Loucy (cell line): ENCODE measurements around the gene SENP3.

ENCODE experiments used
- H2AFZ ChIP-seq: fragments of 200-600 bp; sonication (generic); 2 replicates; pipeline ENCODE4 v1.6.0; 2016; ENCODE audit warnings: antibody characterized with exemption, mild to moderate bottlenecking, low read length, moderate library complexity
- H3F3A ChIP-seq: fragments of 200-600 bp; 2 replicates; pipeline ENCODE4 v1.6.0; 2016; ENCODE audit warnings: antibody characterized with exemption, low read depth, mild to moderate bottlenecking
- H3K27me3 ChIP-seq: fragments of 200-600 bp; sonication (generic); 2 replicates; pipeline ENCODE4 v1.6.1; 2014; ENCODE audit warnings: low read length, mild to moderate bottlenecking; ENCODE audit not compliant: insufficient read depth, poor library complexity, severe bottlenecking
- H3K36me3 ChIP-seq: fragments of 200-600 bp; sonication (generic); 2 replicates; pipeline ENCODE4 v1.6.1; 2016; ENCODE audit warnings: low read length; ENCODE audit not compliant: insufficient read depth
- H3K4me1 ChIP-seq: fragments of 200-600 bp; sonication (generic); 2 replicates; pipeline ENCODE4 v1.5.1; 2014; ENCODE audit warnings: low read length, mild to moderate bottlenecking; ENCODE audit not compliant: insufficient read depth, poor library complexity, severe bottlenecking
- H3K4me2 ChIP-seq: fragments of 200-600 bp; sonication (generic); 2 replicates; pipeline ENCODE4 v1.6.0; 2014; ENCODE audit warnings: antibody characterized with exemption, low read length, low read depth, mild to moderate bottlenecking; ENCODE audit not compliant: poor library complexity, severe bottlenecking
- H3K4me3 ChIP-seq: fragments of 200-600 bp; sonication (generic); 2 replicates; pipeline ENCODE4 v1.5.1; 2014; ENCODE audit warnings: low read length, mild to moderate bottlenecking, mixed read lengths; ENCODE audit not compliant: poor library complexity, severe bottlenecking
- H3K79me2 ChIP-seq: fragments of 200-600 bp; sonication (generic); 2 replicates; pipeline ENCODE4 v1.6.1; 2014; ENCODE audit warnings: low read length; ENCODE audit not compliant: insufficient read depth
- H3K9ac ChIP-seq: fragments of 200-600 bp; sonication (generic); 2 replicates; pipeline ENCODE4 v1.6.0; 2014; ENCODE audit warnings: mild to moderate bottlenecking, low read depth, low read length, moderate library complexity; ENCODE audit not compliant: poor library complexity, severe bottlenecking
- H3K9me2 ChIP-seq: fragments of 200-600 bp; sonication (generic); replicated peaks from 2 replicates; pipeline ENCODE4 v1.6.1; 2016; ENCODE audit warnings: low read depth, low read length, mixed read lengths
- H3K9me3 ChIP-seq: fragments of 200-600 bp; sonication (generic); 2 replicates; pipeline ENCODE4 v1.6.1; 2014; ENCODE audit warnings: mild to moderate bottlenecking, antibody characterized with exemption, low read length, low read depth; ENCODE audit not compliant: insufficient read depth
- H4K20me1 ChIP-seq: fragments of 200-600 bp; sonication (generic); 2 replicates; pipeline ENCODE4 v1.6.0; 2014; ENCODE audit warnings: antibody characterized with exemption, low read length, mild to moderate bottlenecking; ENCODE audit not compliant: insufficient read depth, poor library complexity, severe bottlenecking
- CTCF ChIP-seq: fragments of 200-600 bp; sonication (generic); conservative IDR thresholded peaks from 2 replicates; pipeline ENCODE4 v1.5.1; 2014; ENCODE audit warnings: mild to moderate bottlenecking, antibody characterized with exemption, low read length
- EZH2phosphoT487 ChIP-seq: fragments of 200-600 bp; IDR thresholded peaks from 2 replicates; pipeline ENCODE4 v1.6.1; 2018; ENCODE audit warnings: antibody characterized with exemption, mild to moderate bottlenecking, moderate library complexity, borderline replicate concordance

SENP3 gene

GRCh38 chr17:7613769-7614424 lies 52.2 kb downstream of the SENP3 start:
- peak overlapping the region; percentile 92 for H3K9ac ChIP-seq
- peak overlapping the region; percentile 19; the same call in 1 of the 2 replicates for H2AFZ ChIP-seq
- no peaks in the 10 kb centered on the region for H3K36me3 ChIP-seq
- no peaks in the 10 kb centered on the region for H3K9me2 ChIP-seq
- peak overlapping the region; percentile 97 for H3K4me2 ChIP-seq
- peak; percentile 24; the same call in 1 of the 2 replicates for TF ChIP-seq CTCF
- no peak for TF ChIP-seq EZH2phosphoT487
- peaks cover 52% of the 10 kb centered on the region for H3K79me2 ChIP-seq
- no peaks in the 10 kb centered on the region for H3K27me3 ChIP-seq
- H3K4me1 ChIP-seq = peaks cover 47% of the 10 kb centered on the region
- peak overlapping the region; percentile 94 for H3K4me3 ChIP-seq
- H3F3A ChIP-seq = no peaks in the 10 kb centered on the region
- H3K9me3 ChIP-seq = no peaks in the 10 kb centered on the region
- peaks cover 44% of the 10 kb centered on the region for H4K20me1 ChIP-seq

- Histone ChIP-seq H3K79me2 (peaks cover 45% of the 10 kb centered on the region), H3K4me2 (peak within 1 kb of the TSS; percentile 97), H3K27me3 (no peaks in the 10 kb centered on the region), H3K9ac (peak within 1 kb of the TSS; percentile 92), H3K36me3 (no peaks in the 10 kb centered on the region), H4K20me1 (peaks cover 37% of the 10 kb centered on the region), H3K9me3 (no peaks in the 10 kb centered on the region), H3F3A (no peaks in the 10 kb centered on the region), H3K4me1 (peaks cover 40% of the 10 kb centered on the region), H3K9me2 (no peaks in the 10 kb centered on the region), H3K4me3 (peak within 1 kb of the TSS; percentile 94), H2AFZ (peak within 1 kb of the TSS; percentile 80)
- TF ChIP-seq EZH2phosphoT487 (no peak), CTCF (peak; percentile 57)
These were observed 52.9 kb downstream of the SENP3 start, which contains the start of gene FXR2 for GRCh38 chr17:7614425-7615264. FXR2 (minus strand) TSS chr17:7614897; CDS start chr17:7614532, 365 bp downstream.

GRCh38 chr17:7615265-7615747 lies 53.6 kb downstream of the SENP3 start:
- peak overlapping the region; percentile 62 for H3K4me2 ChIP-seq
- no peaks in the 10 kb centered on the region for H3K9me2 ChIP-seq
- no peaks in the 10 kb centered on the region for H3K36me3 ChIP-seq
- no peaks in the 10 kb centered on the region for H3F3A ChIP-seq
- H3K9me3 ChIP-seq = no peaks in the 10 kb centered on the region
- H3K27me3 ChIP-seq = no peaks in the 10 kb centered on the region
- H4K20me1 ChIP-seq = peaks cover 33% of the 10 kb centered on the region
- H2AFZ ChIP-seq = peak overlapping the region; percentile 80
- H3K4me3 ChIP-seq = peak overlapping the region; percentile 69
- H3K9ac ChIP-seq = peak overlapping the region; percentile 74
- H3K4me1 ChIP-seq = peaks cover 36% of the 10 kb centered on the region
- TF ChIP-seq CTCF (no peak), EZH2phosphoT487 (no peak)
- H3K79me2 ChIP-seq = peaks cover 41% of the 10 kb centered on the region
